ENCODE results near the gene TNFAIP8L2. TPM values are rescaled to one million over a fixed set of nuclear protein-coding genes. Genes with fewer than 3 reads are reported as not detected.

Gene TNFAIP8L2
- total RNA-seq, 1 experiment from 2014 or later = not detected

DNA sequence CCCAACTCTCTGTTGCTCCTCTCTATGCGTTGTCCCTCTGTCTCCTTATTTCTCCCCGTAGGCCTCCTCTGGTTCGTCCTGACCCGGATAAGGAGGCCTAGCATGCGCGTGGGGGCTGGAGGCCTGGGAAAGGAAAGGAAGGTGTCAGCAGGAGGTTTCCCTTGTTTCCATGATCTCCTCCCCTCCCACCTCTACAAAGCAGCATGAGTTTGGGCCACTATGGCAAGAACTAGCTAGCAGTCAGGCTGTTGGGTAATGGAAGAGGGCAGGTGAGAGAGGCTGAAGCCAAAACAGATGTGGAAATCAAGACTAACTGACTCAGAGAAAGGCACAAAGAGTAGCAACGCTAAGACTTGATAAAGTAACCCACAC lies 9.3 kb upstream of the TNFAIP8L2 start:
- H3K27ac ChIP-seq (ENCODE audit: insufficient read length, low read depth, low read length) = no peak overlapping the region

More for the DNA sequence above, 9.3 kb upstream of the TNFAIP8L2 start:
- Histone ChIP-seq H4K20me1 (ENCODE audit: control insufficient read depth, insufficient read depth, insufficient read length) (peaks cover 4% of the 10 kb centered on the region), H3K9me3 (ENCODE audit: control insufficient read depth, low read depth, low read length) (no peaks in the 10 kb centered on the region), H3K18ac (ENCODE audit: insufficient read length, low read depth, low read length) (no peak overlapping the region), H3K14ac (ENCODE audit: insufficient read depth, low read length) (no peak overlapping the region; the same call in 1 of the 2 replicates), H2BK120ac (ENCODE audit: low read depth, low read length, poor library complexity, severe bottlenecking) (no peak overlapping the region), H3K4me2 (ENCODE audit: insufficient read depth, insufficient read length, low read length) (peak overlapping the region; percentile 90), H2BK5ac (ENCODE audit: insufficient read length, low read length) (no peak overlapping the region), H3K27me3 (ENCODE audit: insufficient read depth, low read length) (no peaks in the 10 kb centered on the region; the same call in 1 of the 2 replicates), H4K8ac (replicated peaks; ENCODE audit: insufficient read length, low read depth, low read length) (no peak overlapping the region), H3K4me1 (ENCODE audit: insufficient read depth, low read length) (peaks cover 22% of the 10 kb centered on the region; the same call in 1 of the 2 replicates), H3K9ac (ENCODE audit: extremely low read depth, insufficient read length, low read length) (peak overlapping the region; percentile 40), H4K5ac (ENCODE audit: insufficient read length, low read depth, low read length) (no peak overlapping the region), H2BK12ac (ENCODE audit: insufficient read length, low read depth, low read length) (no peak overlapping the region), H3K4ac (ENCODE audit: low read depth, low read length) (no peak overlapping the region), H2AK5ac (ENCODE audit: insufficient read length, low read length) (no peak overlapping the region), H3T11ph (ENCODE audit: low read length) (no peak overlapping the region), H3K23me2 (ENCODE audit: insufficient read length, low read depth, low read length, poor library complexity, severe bottlenecking) (peaks cover 24% of the 10 kb centered on the region), H2BK15ac (ENCODE audit: low read depth, low read length) (no peak overlapping the region), H2BK20ac (ENCODE audit: low read depth, low read length, poor library complexity, severe bottlenecking) (no peak overlapping the region), H3K79me1 (ENCODE audit: insufficient read depth, low read depth, low read length, poor library complexity, severe bottlenecking) (no peaks in the 10 kb centered on the region), H4K91ac (ENCODE audit: insufficient read length, low read depth, low read length) (no peak overlapping the region), H3K56ac (ENCODE audit: insufficient read length, low read depth, low read length) (no peak overlapping the region), H3K23ac (ENCODE audit: insufficient read length, low read depth, low read length) (no peak overlapping the region), H2AFZ (ENCODE audit: low read length) (no peak overlapping the region), H3K79me2 (ENCODE audit: insufficient read depth, low read length) (no peaks in the 10 kb centered on the region)
- Mint-ChIP-seq H3K27ac (no peak overlapping the region), H3K36me3 (ENCODE audit: insufficient read depth in 1 of 3, low read depth in 3 of 3) (no peaks in the 10 kb centered on the region; a peak in 1 of 7 replicates), H3K27me3 (ENCODE audit: low read depth) (peaks cover 31% of the 10 kb centered on the region), H3K4me3 (peak overlapping the region; percentile 85 to 86), H3K4me1 (peaks cover 34 to 42% of the 10 kb centered on the region in 2 experiments), H3K9me3 (no peaks in the 10 kb centered on the region)
- no peak for DNase-seq
- no CpG with 5 or more reads among the region's 7 CpGs for WGBS (ENCODE audit: extremely low coverage, insufficient read length, low lambda C conversion rate)
- no peak for TF ChIP-seq CTCF (conservative IDR thresholded peaks at IDR 0.05)
